Measurements from ENCODE around the gene ANKRD52. TPM values are rescaled to one million over a fixed set of nuclear protein-coding genes. Genes with fewer than 3 reads are reported as not detected.

Gene ANKRD52
- total RNA-seq, 2 experiments from 2014 or later = 39.0 to 45.9 TPM

DNA sequence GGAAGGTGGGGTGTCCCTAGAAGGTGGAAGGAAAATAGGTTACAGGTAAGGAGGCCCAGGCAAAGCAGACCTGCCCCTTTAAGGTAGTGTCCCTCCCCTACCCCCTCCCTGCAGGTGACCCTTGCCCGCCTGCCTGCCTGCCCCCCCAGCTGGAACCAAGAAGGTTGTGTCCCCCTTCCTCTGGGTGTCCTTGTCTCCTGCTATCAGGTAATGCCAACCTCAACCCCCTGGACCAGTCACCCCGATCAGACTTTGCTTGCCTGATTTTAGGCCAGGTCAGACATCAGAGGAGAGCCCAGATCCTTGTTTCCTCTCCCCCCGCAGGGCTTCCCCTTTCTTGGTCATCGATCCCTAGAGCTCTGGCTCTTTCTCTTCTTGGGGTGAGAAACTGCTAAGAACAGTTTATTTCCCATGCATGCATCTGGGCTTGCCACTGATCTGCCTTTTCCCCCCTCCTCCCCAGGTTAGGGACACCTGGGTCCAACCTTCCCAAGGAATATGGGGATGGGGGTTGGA, 28.2 kb downstream of the ANKRD52 start, which contains the start of gene SLC39A5:
TSS of gene SLC39A5 (plus strand) at position 136 of the 516 bp plus-strand sequence. CDS start 1,224 bp downstream, outside the sequence.
- CTCF ChIA-PET = interaction anchor here (0.6 to 2.1 kb wide), 4 partner anchors 8 to 1307 kb away, joined by 3 to 10 read pairs (median 5); partner anchors contain the start of genes ANKRD52 and RNF41
- DNase-seq = no peak
- POLR2A ChIA-PET = no interaction called here

DNA sequence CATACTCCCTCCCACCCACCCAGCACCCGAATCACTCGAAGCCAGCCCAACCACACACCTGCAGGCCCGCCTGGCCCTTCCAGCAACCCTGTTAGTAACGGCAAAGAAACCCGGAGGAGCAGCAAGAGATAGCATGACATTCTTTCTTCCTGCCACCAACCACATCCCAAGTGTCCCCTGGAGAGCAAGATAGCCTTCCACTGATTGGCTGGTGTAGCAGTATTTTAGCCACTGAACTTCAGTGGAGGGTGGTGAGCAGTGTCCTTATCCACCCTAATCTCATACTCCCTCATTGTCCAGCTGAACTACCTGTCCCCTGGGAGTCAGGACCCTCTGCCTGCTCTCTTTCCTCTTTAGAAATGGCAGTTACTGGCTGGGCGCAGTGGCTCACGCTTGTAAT, 29.1 kb downstream of the ANKRD52 start:
- ChIA-PET POLR2A (no interaction called here), CTCF (interaction anchor here (0.9 to 1.0 kb wide), 2 partner anchors 13 to 96 kb away, joined by 3 read pairs; no protein-coding TSS in a partner anchor)
- Mint-ChIP-seq H3K36me3 (ENCODE audit: low read depth) (peaks cover 6% of the 10 kb centered on the region), H3K4me1 (peaks cover 18% of the 10 kb centered on the region), H3K27ac (peak overlapping the region; percentile 36), H3K4me3 (no peak overlapping the region), H3K27me3 (no peaks in the 10 kb centered on the region), H3K9me3 (no peaks in the 10 kb centered on the region)
- DNase-seq = no peak

More for the DNA sequence above, 28.2 kb downstream of the ANKRD52 start, which contains the start of gene SLC39A5:
- Mint-ChIP-seq H3K4me1 (peaks cover 12% of the 10 kb centered on the region), H3K9me3 (no peaks in the 10 kb centered on the region), H3K36me3 (ENCODE audit: low read depth) (peaks cover 6% of the 10 kb centered on the region), H3K27ac (peak within 1 kb of the TSS; percentile 36), H3K27me3 (no peaks in the 10 kb centered on the region), H3K4me3 (no peak within 1 kb of the TSS)

DNA sequence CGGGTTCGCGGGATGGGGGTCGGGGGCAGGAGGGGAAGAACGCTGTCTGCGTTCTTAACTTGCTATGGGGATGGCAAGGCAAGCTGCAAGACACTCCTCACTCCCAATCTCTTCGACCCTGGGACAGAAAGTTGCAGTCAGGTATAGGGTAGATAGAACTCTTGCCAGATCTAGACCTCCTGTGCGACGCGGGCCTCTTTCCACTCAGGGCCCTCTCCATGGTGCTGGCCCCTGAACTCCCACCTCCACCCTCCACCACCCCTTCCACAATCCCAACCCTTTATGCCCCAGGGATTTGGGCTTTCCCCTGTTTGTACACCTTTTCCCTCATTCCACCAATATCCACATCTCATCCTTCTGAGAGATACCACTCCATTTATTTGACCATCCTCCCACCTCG, 33.2 kb downstream of the ANKRD52 start:
- Mint-ChIP-seq H3K27me3 (no peaks in the 10 kb centered on the region), H3K27ac (peak overlapping the region; percentile 86), H3K4me3 (peak overlapping the region; percentile 90), H3K4me1 (peaks cover 48% of the 10 kb centered on the region), H3K36me3 (ENCODE audit: low read depth) (peaks cover 6% of the 10 kb centered on the region), H3K9me3 (no peaks in the 10 kb centered on the region)
- ChIA-PET POLR2A (no interaction called here), CTCF (interaction anchor here (1.3 kb wide), 1 partner anchor 9 kb away, joined by 8 read pairs; no protein-coding TSS in a partner anchor)
- DNase-seq = no peak

DNA sequence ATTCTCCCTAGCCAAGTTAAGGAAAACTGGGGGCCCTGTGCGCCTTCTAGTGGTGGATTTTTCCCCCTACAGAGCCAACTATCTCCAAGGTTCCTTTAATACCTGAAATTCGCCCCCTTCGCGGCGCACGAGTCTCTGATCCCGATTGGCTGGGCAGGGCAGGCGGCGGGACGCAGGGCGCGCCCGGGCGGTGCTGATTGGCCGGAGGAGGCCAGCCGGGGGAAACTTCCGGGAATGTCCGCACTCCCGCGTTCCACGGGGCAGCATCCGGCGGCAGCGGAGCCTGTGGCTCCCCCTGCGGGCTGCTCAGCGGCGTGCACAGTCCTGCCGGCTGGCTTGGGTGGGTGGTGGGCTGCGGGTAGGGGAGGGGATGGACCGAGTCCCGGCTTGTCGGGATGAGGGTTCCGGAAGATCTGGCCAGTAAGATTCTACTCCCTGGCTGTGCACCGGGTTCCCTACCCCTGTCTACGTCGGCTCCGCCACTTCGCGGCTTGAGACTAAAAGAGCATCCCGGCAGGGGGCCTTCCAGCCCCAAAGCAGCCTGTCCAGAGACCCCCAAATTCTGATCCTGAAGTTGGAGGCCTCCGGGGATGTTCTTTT, 34.0 kb downstream of the ANKRD52 start, which contains the start of gene NABP2:
TSS of gene NABP2 (plus strand) at position 241 of the 600 bp plus-strand sequence. CDS start 515 bp downstream, outside the sequence.
- Mint-ChIP-seq H3K27me3 (no peaks in the 10 kb centered on the region), H3K9me3 (no peaks in the 10 kb centered on the region), H3K4me3 (peak within 1 kb of the TSS; percentile 90), H3K27ac (peak within 1 kb of the TSS; percentile 93), H3K4me1 (peaks cover 49% of the 10 kb centered on the region), H3K36me3 (ENCODE audit: low read depth) (peaks cover 6% of the 10 kb centered on the region)
- DNase-seq = peak; percentile 96
- CTCF ChIA-PET = interaction anchor here (0.7 kb wide), 1 partner anchor 84 kb away, joined by 3 read pairs; no protein-coding TSS in a partner anchor
- POLR2A ChIA-PET = no interaction called here

DNA sequence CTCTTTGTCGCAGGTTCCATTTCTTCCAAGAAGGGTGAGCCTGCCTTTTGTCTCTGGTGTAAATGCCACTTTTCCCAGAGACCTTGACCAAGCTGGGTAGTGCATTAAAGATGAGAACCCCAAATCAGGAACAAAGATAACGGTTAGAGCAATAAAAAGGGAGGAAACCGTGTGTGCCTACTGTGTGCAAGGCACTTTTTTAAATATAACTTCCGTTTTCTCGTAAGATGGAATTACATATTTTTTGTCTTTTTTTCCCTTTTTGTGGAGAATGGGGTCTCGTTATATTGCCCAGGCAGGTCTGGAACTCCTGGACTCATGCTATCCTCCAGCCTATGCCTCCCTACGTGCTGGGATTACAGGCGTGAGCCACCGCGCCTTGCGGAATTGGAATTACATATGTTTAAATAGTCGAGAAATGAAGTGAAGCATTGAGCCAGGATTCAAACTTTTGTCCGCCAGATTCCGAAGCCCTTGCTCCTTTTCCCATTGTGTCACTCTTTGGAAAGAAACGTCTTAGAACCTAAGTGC, 34.5 kb downstream of the ANKRD52 start:
- H3K9me3 Mint-ChIP-seq = no peaks in the 10 kb centered on the region
- POLR2A ChIA-PET = no interaction called here

DNA sequence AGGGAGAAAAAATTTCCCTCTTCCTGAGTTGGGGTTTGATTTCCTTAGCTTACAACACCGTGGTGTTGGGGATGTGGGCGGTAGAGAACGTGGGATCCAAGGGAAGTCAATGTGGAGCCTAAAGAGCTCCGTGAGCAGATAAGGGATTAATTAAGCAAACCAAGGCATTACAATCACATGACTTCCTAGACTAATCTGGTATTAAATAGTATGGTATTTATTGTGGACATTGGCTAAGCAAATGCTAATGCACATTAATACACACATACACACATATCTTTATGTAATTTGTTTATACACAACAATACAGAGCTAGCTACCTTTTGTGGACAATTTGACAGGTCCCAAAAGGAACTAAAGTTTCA, 35.7 kb downstream of the ANKRD52 start:
- Mint-ChIP-seq H3K9me3 (no peaks in the 10 kb centered on the region), H3K4me3 (peak overlapping the region; percentile 90), H3K27ac (peak overlapping the region; percentile 93), H3K4me1 (peaks cover 49% of the 10 kb centered on the region), H3K36me3 (ENCODE audit: low read depth) (peaks cover 6% of the 10 kb centered on the region), H3K27me3 (no peaks in the 10 kb centered on the region)
- POLR2A ChIA-PET = interaction anchor here (1.2 kb wide), 1 partner anchor 15 kb away, joined by 4 read pairs; no protein-coding TSS in a partner anchor
- CTCF ChIA-PET = interaction anchor here (0.6 to 4.0 kb wide), 18 partner anchors 8 to 374 kb away, joined by 3 to 39 read pairs (median 4); partner anchors contain the start of genes COQ10A, ESYT1, SMARCC2 and STAT2
- no peak for DNase-seq

More for the DNA sequence above, 34.5 kb downstream of the ANKRD52 start:
- Mint-ChIP-seq H3K27me3 (no peaks in the 10 kb centered on the region), H3K27ac (peak overlapping the region; percentile 93), H3K4me1 (peaks cover 49% of the 10 kb centered on the region), H3K36me3 (ENCODE audit: low read depth) (peaks cover 6% of the 10 kb centered on the region), H3K4me3 (peak overlapping the region; percentile 90)
- CTCF ChIA-PET = interaction anchor here (0.7 to 4.0 kb wide), 4 partner anchors 18 to 104 kb away, joined by 3 to 30 read pairs (median 6); no protein-coding TSS in a partner anchor
- DNase-seq = no peak

DNA sequence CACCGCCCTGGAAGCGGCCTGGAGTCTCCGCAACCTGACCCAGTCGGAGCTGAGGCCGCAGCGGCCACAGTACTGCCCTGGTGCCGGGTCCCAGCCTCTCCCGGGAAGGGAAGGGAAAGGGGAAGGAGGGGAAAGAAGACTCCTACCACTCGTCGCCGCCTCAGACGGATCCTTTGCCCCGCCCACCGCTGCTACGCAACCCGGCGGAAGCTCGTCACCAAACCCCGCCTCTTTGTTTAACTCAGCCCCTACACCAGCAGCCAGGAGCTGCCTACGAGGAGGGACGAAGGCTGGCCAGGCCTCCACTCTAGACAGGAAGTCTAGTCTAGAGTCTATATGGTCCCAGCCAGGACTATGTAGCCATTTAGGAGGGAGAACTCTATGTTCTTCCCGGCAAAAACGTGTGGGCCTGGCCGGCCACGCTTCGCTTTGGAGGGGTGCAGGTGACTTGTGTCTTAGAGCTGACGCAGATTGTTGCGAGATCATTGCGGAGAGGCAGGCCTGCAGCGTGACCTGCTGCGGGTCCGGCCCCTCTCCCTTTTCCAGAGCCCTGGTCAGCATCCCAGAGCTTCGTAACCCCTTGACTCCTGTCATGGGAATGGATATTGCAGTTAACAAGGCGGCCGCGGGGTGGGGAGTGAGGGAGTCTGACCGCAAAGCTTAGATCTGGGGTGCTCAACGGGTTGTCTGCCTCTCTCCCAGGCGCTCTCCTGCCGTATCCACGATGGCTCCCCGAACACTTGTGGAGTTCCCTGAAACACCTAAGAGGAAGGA, 36.2 kb downstream of the ANKRD52 start, which contains the start of gene RNF41:
TSS of gene RNF41 (minus strand) at position 166 of the 774 bp plus-strand sequence. CDS start 7,875 bp downstream, outside the sequence.
- Mint-ChIP-seq H3K27ac (peak within 1 kb of the TSS; percentile 93), H3K4me1 (peaks cover 49% of the 10 kb centered on the region)
- CTCF ChIA-PET = interaction anchor here (0.6 to 4.0 kb wide), 25 partner anchors 9 to 373 kb away, joined by 3 to 39 read pairs (median 4); partner anchors contain the start of genes ANKRD52, COQ10A, ESYT1 and SMARCC2

DNA sequence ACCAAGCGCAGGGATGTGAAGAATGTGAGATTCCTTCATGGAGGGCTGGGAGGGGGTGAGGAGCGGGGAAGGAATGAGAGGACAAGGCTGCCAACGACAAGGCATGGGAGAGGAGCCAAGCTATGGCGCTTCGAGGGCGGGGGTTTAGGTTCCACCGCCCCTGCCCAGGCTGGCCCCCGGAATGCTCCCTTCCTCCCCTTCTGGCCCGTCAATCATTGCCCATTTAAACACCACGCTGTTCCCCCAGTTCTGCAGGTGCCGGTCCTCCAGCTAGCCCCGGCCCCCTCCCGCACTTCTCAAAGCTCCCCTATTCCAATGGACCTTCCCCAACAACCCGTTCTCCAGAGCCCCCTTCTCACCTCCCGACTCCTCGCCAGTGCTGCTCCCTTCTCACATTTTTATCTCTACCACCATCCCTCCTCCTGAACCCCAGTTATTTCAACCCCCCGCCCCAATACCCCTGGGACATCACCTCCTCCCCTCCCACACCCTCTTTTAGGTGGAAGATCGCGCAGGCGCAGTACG, 36.9 kb downstream of the ANKRD52 start:
- CTCF ChIA-PET = interaction anchor here (0.6 to 4.0 kb wide), 23 partner anchors 10 to 175 kb away, joined by 3 to 39 read pairs (median 4); partner anchors contain the start of genes ANKRD52, ESYT1, SMARCC2 and STAT2
- Mint-ChIP-seq H3K4me1 (peaks cover 49% of the 10 kb centered on the region), H3K4me3 (peak overlapping the region; percentile 90), H3K27me3 (no peaks in the 10 kb centered on the region), H3K36me3 (ENCODE audit: low read depth) (peaks cover 6% of the 10 kb centered on the region), H3K9me3 (no peaks in the 10 kb centered on the region), H3K27ac (peak overlapping the region; percentile 93)
- POLR2A ChIA-PET = interaction anchor here (0.5 to 1.2 kb wide), 6 partner anchors 12 to 274 kb away, joined by 3 to 8 read pairs (median 4); no protein-coding TSS in a partner anchor
- DNase-seq = no peak

More for the DNA sequence above, 36.2 kb downstream of the ANKRD52 start, which contains the start of gene RNF41:
- POLR2A ChIA-PET = interaction anchor here (0.5 to 1.2 kb wide), 5 partner anchors 14 to 274 kb away, joined by 3 to 8 read pairs (median 4); no protein-coding TSS in a partner anchor
- peak; percentile 95 for DNase-seq
- peaks cover 4% of the 10 kb centered on the region for H3K36me3 Mint-ChIP-seq (ENCODE audit: low read depth)
- no peaks in the 10 kb centered on the region for H3K9me3 Mint-ChIP-seq
- H3K4me3 Mint-ChIP-seq = peak within 1 kb of the TSS; percentile 90
- H3K27me3 Mint-ChIP-seq = no peaks in the 10 kb centered on the region

DNA sequence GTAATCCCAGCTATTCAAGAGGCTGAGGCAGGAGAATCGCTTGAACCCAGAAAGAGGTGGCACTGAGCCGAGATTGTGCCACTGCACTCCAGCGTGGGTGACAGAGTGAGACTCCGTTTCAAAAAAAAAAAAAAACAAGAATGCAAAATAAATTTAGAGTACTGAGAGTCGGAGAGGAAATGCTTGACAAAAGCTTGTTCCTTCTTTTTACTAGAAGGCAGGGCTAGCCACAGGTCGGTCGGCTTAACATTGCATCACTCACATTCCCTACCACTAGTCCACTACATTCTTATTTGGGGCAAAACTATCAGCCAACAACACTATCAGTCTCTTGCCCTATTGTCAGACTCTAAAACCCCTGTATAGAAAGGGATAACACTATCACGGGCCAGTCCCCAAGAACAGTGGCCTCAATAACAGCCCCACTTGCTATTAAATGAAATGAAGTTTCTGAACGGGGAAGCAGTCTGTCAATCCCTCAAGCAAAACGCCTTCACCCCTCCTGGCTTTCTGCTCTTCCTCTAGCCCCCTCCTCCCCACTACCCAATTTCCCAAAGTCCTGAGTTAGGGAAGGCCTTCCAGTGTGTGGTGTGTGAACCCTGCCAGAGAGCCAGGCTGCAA, 37.5 kb downstream of the ANKRD52 start:
- Mint-ChIP-seq H3K27me3 (no peaks in the 10 kb centered on the region), H3K27ac (peak overlapping the region; percentile 93), H3K9me3 (no peaks in the 10 kb centered on the region), H3K4me1 (peaks cover 44% of the 10 kb centered on the region), H3K36me3 (ENCODE audit: low read depth) (peaks cover 3% of the 10 kb centered on the region), H3K4me3 (peak overlapping the region; percentile 90)
- CTCF ChIA-PET = interaction anchor here (0.6 to 4.0 kb wide), 11 partner anchors 10 to 101 kb away, joined by 3 to 39 read pairs (median 5); partner anchors contain the start of genes ANKRD52, ESYT1 and SMARCC2
- DNase-seq = no peak
- POLR2A ChIA-PET = interaction anchor here (0.7 kb wide), 2 partner anchors 11 to 49 kb away, joined by 3 to 4 read pairs; no protein-coding TSS in a partner anchor

DNA sequence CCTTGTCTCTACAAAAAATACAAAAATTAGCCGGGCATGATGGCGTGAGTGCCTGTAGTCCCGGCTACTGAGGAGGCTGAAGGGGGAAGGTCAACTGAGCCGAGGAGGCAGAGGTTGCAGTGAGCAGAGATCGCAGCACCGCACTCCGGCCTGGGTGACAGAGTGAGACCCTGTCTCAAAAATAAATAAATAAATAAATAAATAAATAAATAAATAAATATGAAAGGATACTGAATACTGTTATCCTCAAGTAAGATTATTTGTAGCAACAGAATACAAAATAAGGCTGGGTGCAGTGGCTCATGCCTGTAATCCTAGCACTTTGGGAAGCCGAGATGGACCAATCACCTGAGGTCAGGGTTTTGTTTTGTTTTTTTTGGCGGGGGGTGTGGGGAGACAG, 38.3 kb downstream of the ANKRD52 start:
- Mint-ChIP-seq H3K9me3 (no peaks in the 10 kb centered on the region), H3K27ac (no peak overlapping the region), H3K27me3 (no peaks in the 10 kb centered on the region), H3K4me3 (peak overlapping the region; percentile 30), H3K36me3 (ENCODE audit: low read depth) (peaks cover 9% of the 10 kb centered on the region), H3K4me1 (peaks cover 38% of the 10 kb centered on the region)
- no peak for DNase-seq
- ChIA-PET CTCF (interaction anchor here (0.7 to 4.0 kb wide), 4 partner anchors 14 to 92 kb away, joined by 3 to 39 read pairs (median 22); partner anchors contain the start of genes ANKRD52, ESYT1 and SMARCC2), POLR2A (no interaction called here)

DNA sequence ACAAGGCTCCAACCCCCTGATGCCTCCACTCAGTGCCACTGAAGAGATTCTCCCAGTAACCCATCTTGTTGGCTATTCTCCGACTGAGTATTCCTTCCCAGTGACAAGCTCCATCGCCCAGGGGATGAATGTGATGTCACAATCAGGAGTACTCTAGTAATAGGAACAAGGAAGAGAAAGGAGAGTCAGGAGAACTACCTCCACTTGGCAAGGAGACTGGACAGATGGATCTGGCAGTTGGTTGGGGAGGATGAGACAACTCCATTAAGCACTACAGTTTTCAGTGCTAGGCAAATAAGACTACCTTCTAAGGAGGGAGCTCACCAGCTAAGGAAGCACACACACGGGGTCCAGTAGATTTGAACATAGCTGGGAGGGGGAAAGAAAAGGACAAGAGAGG, 41.7 kb downstream of the ANKRD52 start:
- no peak overlapping the region for H3K27ac Mint-ChIP-seq
- CTCF ChIA-PET = interaction anchor here (1.1 to 2.0 kb wide), 6 partner anchors 9 to 42 kb away, joined by 3 to 7 read pairs (median 4); partner anchors contain the start of genes ANKRD52 and SMARCC2
- H3K36me3 Mint-ChIP-seq (ENCODE audit: low read depth) = peaks cover 30% of the 10 kb centered on the region
- no peak overlapping the region for H3K4me3 Mint-ChIP-seq
- H3K4me1 Mint-ChIP-seq = peaks cover 11% of the 10 kb centered on the region
- no peaks in the 10 kb centered on the region for H3K9me3 Mint-ChIP-seq
- H3K27me3 Mint-ChIP-seq = no peaks in the 10 kb centered on the region
- no peak for DNase-seq
- POLR2A ChIA-PET = no interaction called here
